ENCODE data around the gene ERN2.
"Not testable (repeated sequence)": the region's sequence is repeated elsewhere in the genome, so short reads cannot be mapped to it uniquely, and the experiment has no call there.

The ERN2 gene

GRCh38 chr16:23712976-23713375, at the start of gene ERN2:
Gene ERN2, minus strand, starts transcription at chr16:23713222. Its CDS starts 35 bp downstream, at chr16:23713187.
- no peak for DNase-seq

DNA sequence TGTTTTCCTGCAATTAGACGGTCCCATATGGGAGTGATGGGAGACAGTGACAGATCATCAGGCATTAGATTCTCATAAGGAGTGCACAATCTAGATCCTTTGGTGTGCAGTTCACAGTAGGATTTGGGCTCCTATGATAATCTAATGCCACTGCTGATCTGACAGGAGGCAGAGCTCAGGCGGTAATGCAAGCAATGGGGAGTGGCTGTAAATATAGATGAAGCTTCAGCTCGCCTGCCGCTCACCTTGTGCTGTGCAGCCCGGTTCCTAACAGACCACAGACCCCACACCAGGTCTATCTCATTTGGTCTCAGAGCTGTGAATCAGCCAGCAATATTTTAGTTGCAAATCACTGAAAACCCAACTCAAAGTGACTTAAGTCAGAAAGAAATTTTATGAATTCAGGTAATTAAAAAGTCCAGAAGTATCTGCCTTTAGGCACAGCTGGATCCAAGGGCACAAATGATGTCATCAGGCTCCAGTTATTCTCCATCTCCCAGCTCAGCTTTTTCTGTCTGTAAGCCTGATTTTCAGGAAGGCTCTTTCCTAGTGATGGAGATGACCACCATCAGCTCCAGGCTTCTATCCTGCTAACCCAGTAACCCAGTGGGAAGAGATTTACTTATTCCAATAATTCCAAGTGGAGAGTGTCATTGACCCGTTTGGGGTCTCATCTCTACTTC, 45.1 kb upstream of the ERN2 start:
- no peak for DNase-seq

DNA sequence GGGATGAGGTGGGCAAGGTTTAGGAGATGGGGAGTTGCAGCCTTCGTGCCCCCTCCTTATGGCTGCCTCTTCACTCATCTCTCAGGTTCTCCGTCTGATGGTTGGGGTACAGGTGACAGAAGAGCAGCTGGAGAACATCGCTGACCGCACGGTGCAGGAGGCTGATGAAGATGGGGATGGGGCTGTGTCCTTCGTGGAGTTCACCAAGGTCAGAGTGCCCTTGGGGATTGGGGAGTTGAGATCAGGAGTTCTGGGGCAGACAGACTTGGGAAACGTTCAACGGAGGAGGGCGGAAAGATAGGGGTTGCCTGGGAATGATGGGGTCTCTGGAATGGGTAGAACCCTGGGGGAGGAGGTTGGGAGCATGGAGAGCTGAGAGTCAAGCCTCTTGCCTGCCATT, 44.1 kb upstream of the ERN2 start:
- no peak for DNase-seq

DNA sequence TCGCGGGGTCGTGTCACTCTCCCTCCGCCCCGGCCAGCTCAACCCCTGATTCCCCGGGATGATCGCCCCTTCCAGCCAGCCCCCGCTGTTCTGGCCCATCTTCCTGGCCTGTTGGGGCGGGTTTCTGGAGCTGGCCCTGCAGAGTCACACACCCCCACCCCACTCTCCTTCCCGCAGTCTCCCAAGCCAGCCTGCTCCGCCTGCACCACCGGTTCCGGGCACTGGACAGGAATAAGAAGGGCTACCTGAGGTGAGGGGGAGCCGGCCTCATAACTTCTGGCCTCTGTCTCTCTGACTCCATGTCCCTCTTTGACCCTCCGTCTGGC, 42.4 kb upstream of the ERN2 start:
- DNase-seq, result no peak

DNA sequence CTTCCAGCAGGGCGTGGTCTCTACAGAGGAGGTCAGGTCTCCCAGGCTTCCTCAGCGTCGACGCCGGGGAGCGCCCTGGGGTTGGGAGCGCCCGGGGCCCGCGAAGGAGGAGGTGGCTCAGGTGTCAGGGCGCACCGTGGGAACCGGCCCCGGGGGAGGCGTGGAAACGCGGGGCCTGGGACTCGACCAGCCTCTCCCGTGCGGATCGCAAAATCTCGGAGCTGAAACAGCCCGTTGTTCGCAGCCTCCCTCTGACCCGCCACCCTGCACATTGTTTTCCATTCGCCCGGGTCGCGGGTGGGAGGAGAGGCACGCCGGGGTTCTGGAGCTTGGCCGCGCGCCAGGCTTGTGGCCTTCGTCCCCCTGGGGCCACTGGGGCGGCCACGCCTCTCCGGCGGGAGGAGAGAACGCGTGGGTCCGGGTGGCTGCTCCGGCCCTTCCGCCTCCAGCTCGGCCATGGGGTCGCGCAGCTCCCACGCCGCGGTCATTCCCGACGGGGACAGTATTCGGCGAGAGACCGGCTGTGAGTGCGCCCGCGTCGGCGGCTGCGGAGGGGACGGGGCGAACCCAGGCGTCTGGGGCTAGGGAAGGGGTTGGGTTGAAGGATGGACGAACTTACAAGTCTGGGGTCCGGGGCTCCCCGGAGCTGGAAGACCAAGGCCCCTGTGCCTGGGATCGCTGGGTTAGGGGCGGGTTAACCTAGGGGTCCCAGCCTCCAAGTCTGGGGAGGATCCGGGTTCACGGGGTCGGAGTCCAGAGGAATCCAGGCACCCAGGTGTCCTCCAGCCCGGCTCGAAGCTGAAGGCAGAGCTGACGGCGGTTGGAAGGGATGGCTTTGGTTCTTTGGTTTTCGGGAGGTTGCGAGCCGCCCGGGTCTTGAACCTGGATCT, 41.8 kb upstream of the ERN2 start, which contains the start of gene CHP2:
Gene CHP2, plus strand, starts transcription at position 433 of the 890 bp plus-strand sequence. Its CDS starts 24 bp downstream, at position 457.
- DNase-seq, result no peak

- no peak for DNase-seq
Observed at GRCh38 chr16:23753908-23754593, 41.0 kb upstream of the ERN2 start.

DNA sequence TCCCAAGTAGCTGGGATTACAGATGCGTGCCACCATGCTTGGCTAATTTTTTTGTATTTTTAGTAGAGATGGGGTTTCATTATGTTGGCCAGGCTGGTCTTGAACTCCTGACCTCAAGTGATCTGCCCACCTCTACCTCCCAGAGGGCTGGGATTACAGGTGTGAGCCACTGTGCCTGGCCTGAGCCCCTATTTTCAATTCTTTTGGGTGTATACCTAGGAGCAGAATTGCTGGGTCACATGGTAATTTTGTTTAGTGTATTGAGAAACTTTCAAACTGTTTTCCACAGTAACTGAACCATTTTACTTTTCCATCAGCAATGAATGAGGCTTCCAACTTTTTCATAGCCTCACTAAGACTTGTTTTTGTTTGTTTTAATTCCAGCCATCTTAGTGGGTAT, 38.0 kb upstream of the ERN2 start:
- DNase-seq, result not testable (repeated sequence)

DNA sequence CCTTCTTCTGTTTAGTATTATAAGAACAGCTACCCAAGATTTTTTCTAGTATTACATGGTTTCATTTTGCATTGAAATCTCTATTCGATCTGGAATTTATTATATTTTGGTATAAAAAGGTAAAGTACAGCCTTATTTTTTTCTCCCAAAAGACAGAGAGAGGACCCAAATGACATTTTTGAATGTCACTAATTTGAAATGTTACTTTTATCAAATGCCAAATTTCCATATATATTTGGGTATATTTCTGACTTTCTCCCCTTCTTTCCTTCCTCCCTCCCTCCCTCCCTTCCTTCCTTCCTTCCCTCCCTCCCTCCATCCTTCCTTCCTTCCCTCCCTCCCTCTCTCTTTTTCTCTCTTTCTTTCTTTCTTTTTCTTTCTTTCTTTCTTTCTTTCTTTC, 35.6 kb upstream of the ERN2 start:
- no peak for DNase-seq

DNA sequence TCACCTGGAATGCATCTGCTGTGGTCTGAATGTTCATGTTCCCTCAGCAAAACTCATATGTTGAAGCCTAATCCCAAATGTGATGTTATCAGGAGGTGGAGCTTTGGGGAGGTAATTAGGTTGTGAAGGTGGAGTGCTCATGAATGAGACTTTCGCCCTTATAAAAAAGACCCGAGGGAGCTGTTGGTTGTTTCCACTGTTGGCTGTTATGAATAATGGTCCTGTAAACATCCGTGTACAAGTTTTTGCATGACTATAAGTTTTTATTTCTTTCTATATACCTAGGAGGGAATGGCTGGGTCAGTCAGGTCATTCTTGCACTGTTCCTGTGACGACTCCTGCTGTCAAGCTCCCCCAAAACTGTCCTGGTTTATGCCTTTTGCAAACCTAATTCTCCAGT, 32.2 kb upstream of the ERN2 start:
- DNase-seq, result no peak

GRCh38 chr16:23742766-23743165, 29.7 kb upstream of the ERN2 start:
- DNase-seq, result no peak

- DNase-seq, result no peak
Observed at GRCh38 chr16:23741675-23742303, 28.8 kb upstream of the ERN2 start.

DNA sequence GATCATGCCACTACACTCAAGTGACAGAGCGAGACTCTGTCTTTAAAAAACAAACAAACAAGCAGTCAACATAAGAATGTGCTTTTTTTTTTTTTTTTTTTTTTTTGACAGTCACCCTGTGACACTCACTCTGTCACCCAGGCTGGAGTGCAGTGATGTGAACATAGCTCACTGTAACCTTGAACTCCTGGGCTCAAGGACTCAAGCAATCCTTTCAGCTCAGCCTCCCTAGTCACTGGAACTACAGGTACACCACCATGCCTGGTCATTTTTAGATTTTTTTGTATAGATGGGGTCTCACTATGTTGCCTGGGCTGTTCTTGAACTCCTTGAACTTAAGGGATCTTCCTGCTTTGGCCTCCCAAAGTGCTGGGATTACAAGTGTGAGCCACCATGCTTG, 26.5 kb upstream of the ERN2 start:
- no peak for DNase-seq

DNA sequence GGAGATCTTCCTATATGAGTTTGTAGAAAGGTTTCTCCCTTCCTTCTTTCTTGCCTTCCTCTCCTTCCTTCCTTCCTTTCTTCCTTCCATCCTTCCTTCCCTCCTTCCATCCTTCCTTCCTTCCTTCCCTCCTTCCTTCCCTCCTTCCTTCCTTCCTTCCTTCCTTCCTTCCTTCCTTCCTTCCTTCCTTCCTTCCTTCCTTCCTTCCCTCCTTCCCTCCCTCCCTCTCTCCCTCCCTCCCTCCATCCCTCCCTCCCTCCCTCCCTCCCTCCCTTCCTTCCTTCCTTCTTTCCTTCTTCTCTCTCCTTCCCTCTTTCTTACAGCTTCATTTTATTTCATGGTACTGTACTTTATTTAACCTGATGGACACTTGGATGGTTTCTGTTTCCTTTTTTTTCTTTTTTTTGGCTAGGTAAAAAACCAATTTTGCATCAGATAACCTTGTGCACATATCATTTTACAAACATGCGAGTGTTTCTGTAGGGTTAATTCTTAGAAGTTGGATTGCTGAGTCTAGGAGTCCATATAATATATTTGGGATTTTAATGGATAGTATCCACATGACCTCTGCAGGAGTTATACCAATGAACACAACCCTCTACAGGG, 24.5 kb upstream of the ERN2 start:
- DNase-seq, result not testable (repeated sequence)

DNA sequence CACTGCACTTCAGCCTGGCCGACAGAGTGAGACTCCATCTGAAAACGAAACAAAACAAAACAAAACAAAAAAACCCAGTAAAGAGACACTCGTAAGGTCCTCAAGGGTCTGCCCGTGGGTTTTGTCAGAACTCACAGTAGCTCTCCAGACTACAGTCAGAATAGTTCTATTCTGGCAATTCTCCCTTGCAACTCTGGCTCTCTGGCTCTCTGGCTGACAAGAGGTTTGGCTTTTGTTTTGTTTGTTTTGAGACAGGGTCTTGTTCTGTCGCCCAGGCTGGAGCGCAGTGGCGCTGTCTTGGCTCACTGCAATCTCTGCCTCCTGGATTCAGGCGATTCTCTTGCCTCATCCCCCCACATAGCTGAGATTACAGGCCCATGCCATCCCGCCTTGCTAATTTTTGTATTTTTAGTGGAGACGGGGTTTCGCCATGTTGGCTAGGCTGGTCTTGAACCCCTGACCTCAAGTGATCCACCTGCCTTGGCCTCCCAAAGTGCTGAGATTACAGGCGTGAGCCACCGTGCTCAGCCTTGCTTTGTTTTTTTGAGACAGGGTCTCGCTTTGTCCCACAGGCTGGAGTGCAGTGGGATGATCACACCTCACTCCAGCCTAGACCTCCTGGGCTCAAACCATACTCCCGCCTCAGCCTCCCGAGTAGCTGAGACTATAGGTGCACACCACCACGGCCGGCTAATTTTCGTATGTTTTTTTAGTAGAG, 21.3 kb upstream of the ERN2 start:
- DNase-seq, result no peak

DNA sequence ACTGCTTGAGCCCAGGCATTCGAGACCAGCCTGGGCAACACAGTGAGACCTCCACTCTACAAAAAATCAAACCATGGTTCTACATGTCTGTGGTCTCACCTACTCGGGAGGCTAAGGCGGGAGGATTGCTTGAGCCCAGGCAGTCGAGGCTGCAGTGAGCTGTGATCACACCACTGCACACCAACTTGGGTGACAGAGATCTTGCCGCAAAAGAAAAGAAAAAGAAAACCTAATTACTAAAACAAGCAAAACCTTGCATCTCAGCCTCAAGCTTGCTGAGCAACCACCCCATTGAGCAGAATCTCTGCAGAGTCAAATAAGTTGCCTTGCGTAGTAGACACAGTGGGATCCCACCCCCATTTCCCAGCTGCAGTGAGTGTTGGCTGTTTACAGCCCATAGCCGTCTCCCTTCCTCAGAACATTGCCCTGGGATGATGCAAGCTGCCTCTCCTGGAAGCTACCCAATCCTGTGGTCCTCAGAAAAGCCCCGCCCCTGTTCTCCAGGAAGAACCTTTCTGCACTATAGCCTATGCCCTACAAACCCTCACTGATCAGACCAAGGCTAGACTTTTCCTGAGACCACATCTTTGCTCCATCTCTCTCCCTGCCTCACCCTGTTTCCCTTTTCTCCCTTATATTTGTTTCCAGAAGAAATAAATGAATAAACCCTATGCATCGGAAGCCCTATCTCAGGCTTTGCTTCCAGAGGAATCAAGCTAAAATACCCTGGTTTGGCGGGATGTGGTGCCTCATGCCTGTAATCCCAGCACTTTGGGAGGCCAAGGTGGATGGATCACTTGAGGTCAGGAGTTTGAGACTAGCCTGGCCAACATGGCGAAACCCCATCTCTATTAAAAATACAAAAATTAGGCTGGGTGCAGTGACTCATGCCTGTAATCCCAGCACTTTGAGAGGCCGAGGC, 16.7 kb upstream of the ERN2 start:
- DNase-seq, result no peak

DNA sequence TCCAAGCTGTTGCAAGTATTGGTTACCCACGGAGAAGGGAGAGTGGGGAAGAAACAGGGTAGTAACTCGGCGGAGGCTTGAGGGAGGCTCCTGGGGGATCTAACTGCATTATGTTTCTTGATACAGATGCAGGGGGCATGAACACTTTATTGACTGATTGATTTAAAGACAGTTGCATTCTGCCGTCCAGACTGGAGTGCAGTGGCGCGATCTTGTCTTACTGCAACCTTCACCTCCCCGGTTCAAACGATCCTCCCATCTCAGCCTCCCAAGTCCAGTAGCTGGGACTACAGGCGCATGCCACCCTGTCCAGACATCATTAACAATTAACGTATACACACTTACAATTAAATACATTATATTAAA, 15.1 kb upstream of the ERN2 start:
- no peak for DNase-seq

DNA sequence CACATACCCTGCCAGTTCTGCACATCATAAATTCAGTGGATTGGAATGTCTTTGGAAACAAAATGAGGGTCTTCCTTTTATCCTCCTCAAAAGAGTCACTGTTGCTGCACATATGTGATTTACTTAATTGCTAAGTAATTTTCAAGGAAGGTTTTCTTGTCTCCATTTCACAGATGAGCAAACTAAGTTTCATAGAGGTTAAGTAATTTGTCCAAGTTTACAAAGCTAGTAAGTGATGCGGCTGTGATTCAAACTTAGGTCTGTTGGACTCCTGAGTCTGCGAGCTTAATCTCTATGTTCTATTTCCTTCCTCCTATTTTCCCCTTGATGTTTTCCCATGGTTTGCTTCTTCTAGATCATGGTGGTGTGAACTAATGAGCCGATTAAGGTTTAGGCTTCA, 13.7 kb upstream of the ERN2 start:
- DNase-seq, result no peak

- no peak for DNase-seq
Observed at GRCh38 chr16:23724785-23725131, 11.7 kb upstream of the ERN2 start.

- DNase-seq, result no peak
Observed at GRCh38 chr16:23724096-23724784, 11.2 kb upstream of the ERN2 start.

GRCh38 chr16:23722613-23723240, 9.7 kb upstream of the ERN2 start:
- not testable (repeated sequence) for DNase-seq
